ENCODE results near the gene SGMS1.

SGMS1 gene

DNA sequence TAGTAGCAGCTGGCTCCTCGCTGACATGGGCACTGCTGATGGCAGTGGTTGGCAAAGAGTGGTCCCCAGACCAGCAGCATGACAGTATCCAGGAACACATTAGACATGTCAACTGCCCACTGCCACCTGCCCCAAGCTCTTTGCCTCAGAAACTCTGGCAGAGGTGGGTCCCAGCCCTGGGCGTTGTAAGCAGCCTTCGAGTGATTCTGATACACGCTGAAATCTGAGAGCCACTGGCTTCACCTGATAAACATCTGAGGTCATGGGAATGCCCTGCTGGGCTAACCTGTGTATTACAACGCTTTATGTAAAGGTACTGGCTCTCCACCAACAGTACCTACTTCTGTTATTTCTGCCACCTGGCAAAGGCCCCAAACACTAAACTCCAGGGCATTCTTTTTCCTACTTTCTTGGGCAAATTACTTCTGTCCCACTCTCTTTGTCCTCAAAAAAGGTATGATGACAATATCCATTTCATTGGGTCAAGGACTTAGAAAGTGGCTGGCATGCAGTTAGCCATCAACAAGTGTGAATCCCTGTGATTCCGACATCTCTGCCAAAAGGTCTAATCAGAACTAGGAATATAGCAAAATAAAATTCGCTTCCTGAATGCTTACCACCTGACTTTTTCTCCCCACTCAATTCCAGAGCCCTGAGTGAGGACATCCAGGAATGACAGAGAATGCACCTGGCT, 9.2 kb downstream of the SGMS1 start:
- intact Hi-C loops (cut with DNase I) = no loop called here
- DNase-seq = no peak

- no peak for DNase-seq
- intact Hi-C loops (cut with DNase I) = no loop called here
Measured at GRCh38 chr10:50613726-50614443, 9.9 kb downstream of the SGMS1 start.

DNA sequence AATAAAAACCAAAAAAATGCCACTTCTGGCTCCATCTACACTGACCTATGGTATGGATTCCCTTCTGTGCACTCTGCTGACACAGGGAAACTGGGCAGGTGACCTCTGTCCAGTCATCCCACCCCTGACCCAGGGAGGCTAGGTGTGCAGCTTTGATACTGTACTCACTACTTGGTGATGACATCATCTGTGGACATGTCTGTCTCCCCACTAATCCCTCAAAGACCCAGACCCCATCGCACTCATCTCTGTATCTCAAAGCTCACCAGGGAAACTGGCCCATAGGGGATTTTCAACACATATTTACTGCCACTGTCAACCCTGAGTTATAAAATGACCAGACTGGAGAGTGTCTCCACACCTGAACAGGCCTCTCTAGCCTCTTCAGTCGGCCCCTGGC, 10.6 kb downstream of the SGMS1 start:
- DNase-seq = no peak
- intact Hi-C loops (cut with DNase I) = no loop called here

DNA sequence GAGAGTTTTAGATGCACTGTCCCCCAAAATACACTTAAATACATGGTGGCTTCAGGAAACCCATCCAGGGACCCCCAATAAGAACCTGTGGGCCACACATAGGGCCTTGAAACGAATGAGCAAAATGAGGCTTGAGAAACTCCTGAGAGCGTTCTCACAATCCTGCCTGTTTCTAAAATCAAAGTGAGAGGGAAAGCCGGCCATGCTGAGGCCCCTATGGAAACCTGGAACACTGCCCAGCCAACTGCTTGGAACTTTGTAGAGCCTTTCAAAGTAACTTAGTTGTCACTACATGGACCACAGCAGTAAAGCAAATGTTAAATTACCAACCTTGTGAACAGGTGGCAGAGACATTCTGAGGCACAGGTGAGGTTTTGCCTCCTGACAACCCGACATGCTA, 13.4 kb downstream of the SGMS1 start:
- intact Hi-C loops (cut with DNase I) = no loop called here
- DNase-seq = peak in 2 of 10 donors; percentile 33 to 42

DNA sequence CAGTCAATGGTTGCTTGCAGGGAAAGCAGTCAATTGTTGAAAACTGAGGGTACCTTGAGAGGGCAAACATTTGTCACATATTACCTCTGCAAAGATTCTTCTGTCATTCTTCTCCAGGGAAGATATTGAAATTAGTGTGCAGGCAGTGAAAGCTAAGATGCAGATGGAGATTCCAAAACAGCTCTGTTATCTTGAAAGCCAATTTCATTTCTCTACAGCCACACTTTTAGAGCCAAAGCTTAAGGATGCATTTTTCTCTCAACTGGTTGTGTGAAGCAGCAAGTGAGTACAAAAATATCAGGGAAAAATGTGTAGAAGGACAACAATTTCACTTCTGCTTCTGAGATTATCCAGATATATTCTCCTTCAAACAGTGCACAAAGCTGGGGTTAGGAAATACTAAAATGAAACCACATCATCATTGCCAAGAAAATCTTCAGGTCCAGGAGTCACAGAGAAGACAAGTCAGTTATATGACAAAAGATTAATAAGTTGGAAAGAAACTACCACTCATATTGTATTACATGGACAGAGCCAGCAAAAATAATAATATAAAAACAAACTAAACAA, 16.3 kb downstream of the SGMS1 start:
- DNase-seq = no peak
- intact Hi-C loops (cut with DNase I) = no loop called here

DNA sequence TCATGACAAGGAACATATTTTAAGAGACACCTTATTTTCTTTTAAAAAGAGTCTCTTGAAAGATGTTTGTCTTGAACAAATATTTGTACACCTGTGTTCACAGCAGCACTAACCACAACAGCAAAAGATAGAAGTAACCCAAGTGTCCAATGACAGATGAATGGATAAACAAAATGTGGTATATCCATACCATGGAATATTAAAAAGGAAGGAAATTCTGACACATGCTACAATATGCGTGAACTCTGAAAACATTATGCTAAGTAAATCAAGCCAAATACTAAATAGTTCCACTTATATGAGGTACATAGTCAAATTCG, 17.8 kb downstream of the SGMS1 start:
- no peak for DNase-seq
- intact Hi-C loops (cut with DNase I) = no loop called here

- intact Hi-C loops (cut with DNase I) = no loop called here
- DNase-seq = no peak
Measured at GRCh38 chr10:50605269-50605950, 18.3 kb downstream of the SGMS1 start.

- DNase-seq = no peak
- intact Hi-C loops (cut with DNase I) = no loop called here
Measured at GRCh38 chr10:50604809-50605208, 18.9 kb downstream of the SGMS1 start.

GRCh38 chr10:50604049-50604640, 19.6 kb downstream of the SGMS1 start:
- no peak for DNase-seq
- intact Hi-C loops (cut with DNase I) = no loop called here

DNA sequence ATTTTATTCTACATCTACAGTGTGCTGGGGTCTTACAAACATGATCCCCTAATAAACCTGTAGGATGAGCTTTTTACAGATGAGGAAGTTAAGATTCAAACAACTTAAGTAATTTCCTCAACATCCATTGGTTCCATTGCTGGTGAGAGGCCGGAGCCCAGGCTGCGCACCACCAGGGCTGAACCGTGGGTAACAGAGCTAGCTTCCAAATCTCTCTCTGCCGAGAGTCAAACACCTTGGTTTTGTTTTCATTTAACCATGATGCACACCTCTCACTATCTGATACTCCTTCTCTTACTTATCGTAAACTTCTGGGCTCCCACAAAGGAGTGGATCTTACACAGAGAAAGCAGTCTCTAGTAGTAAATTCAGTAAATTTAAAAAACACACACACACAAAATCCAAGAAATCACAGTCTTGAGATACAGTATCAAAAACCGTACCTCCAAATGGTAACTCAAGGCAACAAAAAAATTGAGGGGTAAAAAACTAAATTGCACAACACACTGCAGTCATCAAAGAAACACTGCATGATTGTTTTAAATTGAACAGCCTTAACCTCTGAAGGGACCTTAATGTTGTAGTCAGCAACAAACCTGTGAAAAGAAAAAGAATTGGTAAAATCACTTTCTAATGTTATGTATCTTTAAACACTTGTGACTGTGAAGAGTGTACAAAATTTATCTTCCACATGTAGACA, 20.5 kb downstream of the SGMS1 start:
- intact Hi-C loops (cut with DNase I) = no loop called here
- DNase-seq = no peak

GRCh38 chr10:50601974-50602373, 21.8 kb downstream of the SGMS1 start:
- DNase-seq = no peak
- intact Hi-C loops (cut with DNase I) = no loop called here

- intact Hi-C loops (cut with DNase I) = no loop called here
- DNase-seq = no peak
Measured at GRCh38 chr10:50600831-50601477, 22.8 kb downstream of the SGMS1 start.

DNA sequence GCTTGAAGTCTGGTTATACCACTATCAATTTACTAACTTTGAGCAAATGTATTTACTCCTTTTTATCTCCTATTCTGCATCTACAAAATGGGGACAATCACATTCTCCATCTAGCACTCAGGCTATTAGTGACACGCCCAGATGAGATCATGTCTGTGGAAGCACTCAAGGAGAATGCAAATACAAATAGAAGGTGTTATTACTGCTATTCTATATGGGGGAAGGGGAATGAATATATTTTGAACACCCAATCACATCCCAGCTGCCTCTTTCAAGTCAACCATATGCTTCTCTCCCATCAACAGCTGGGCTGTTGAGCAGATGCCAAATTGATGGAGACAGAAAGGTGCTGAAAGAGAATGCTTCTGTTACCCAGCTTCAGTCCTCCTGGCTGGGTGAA, 23.5 kb downstream of the SGMS1 start:
- intact Hi-C loops (cut with DNase I) = no loop called here
- no peak for DNase-seq

DNA sequence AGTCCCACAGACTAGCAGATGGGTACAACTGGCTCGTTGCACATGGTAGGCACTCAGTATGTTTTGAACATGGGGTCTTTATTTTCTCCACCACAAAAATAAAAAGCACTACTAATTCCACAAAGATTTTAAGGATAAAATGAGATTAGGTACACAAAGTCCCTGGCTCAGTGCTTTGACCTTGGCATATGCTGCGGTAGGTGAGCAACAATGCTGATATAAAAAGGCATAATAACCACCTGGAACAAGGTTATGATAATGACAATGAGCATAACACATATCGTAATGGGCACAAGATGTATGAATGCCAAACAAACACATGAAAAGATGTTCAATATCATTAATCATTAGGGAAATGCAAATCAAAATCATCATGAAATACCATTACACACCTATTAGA, 26.9 kb downstream of the SGMS1 start:
- intact Hi-C loops (cut with DNase I) = no loop called here

GRCh38 chr10:50596456-50596855, 27.3 kb downstream of the SGMS1 start:
- intact Hi-C loops (cut with DNase I) = no loop called here
- no peak for DNase-seq

More for the DNA sequence above, 26.9 kb downstream of the SGMS1 start:
- DNase-seq = no peak

DNA sequence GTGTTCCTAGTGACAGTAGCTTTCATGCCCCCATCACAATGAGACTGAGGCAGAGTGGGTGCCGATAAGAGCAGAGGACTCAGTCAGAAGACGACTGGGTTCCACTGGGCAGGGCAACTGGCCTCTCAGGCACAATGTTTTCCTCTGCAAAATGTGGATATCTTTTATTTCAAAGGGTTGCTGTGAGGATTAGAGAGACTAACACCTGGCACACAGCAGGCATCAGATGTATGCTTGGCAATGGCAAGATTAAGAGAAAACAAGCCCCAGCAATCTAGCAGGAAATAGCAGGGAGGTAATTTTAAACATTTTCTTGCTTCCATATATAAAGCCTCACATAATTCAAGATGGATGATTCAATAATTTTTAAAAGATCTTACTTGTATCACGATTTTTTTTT, 28.0 kb downstream of the SGMS1 start:
- DNase-seq = no peak
- intact Hi-C loops (cut with DNase I) = no loop called here

- intact Hi-C loops (cut with DNase I) = no loop called here
- DNase-seq = no peak
Measured at GRCh38 chr10:50593523-50594376, 30.0 kb downstream of the SGMS1 start.

DNA sequence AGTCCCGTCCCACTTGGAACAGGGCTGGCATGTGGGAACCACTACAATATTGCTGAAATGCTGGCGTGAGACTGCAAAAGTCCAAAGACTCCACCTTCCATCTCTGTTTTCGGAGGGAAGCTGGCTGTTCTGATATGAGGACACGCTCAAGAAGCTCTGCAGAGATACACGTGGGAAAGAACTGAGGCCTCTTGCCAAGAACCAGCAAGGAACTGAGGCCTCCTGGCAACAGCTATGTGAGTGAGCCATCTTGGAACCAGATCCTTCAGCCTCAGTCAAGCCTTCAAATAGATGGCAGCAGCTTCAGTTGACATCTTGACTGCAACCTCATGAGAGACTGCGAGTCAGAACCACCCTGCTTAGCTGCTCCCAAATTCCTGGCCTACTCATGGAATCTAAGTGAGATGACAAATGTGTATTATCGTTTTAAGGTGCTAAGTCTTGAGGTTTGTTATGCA, 30.8 kb downstream of the SGMS1 start:
- DNase-seq = peak in 1 of 10 donors; percentile 72
- intact Hi-C loops (cut with DNase I) = no loop called here

DNA sequence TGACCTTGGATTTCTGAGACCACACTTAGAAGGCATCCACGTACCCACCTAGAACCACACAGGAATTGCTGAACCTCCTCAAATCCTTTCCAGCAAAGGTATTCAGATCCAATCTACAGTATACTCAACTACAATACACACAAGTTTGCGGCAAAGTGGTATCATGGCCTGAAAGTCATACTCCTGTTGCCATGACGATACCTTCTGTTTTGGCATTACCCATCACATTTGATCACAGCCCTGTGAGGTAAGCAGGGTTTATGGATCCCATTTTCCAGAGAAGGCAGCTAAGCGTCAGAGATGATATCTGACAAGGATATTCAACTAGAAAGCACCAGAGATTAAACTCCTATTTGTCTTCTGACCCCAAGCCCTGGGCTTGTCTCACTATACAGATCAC, 32.8 kb downstream of the SGMS1 start:
- intact Hi-C loops (cut with DNase I) = no loop called here
- no peak for DNase-seq
